ENCODE data around the gene PCDHGA11.
"Not testable (repeated sequence)": the region's sequence is repeated elsewhere in the genome, so short reads cannot be mapped to it uniquely, and the experiment has no call there.

PCDHGA11 gene

GRCh38 chr5:141382469-141383294, 38.2 kb upstream of the PCDHGA11 start, which contains the start of gene PCDHGA7:
PCDHGA7 (plus strand) TSS chr5:141382742; CDS start chr5:141382900, 158 bp downstream.
- TF ChIP-seq CTCF (IDR thresholded peaks at IDR 0.05; ENCODE audit: insufficient read depth, low read length, missing control alignments), result peak; percentile 35
- no peak for DNase-seq (ENCODE audit: low read depth, low spot score)
- ChIA-PET POLR2A (no interaction called here), CTCF (interaction anchor here (0.8 to 1.8 kb wide), 12 partner anchors 9 to 185 kb away, joined by 3 to 8 read pairs (median 4); partner anchors contain the start of genes PCDHGA11, PCDHGA5, PCDHGA6 and PCDHGB7)
- peak within 1 kb of the TSS; percentile 59 for H3K4me3 ChIP-seq (ENCODE audit: low read depth, low read length)

GRCh38 chr5:141383345-141383744, 37.5 kb upstream of the PCDHGA11 start:
- POLR2A ChIA-PET, result no interaction called here
- DNase-seq (ENCODE audit: low read depth, low spot score), result no peak
- CTCF ChIA-PET, result interaction anchor here (0.8 to 1.8 kb wide), 12 partner anchors 9 to 184 kb away, joined by 3 to 8 read pairs (median 4); partner anchors contain the start of genes PCDHGA11, PCDHGA12, PCDHGA5 and PCDHGA6
- TF ChIP-seq CTCF (IDR thresholded peaks at IDR 0.05; ENCODE audit: insufficient read depth, low read length, missing control alignments), result no peak
- peak overlapping the region; percentile 59 for H3K4me3 ChIP-seq (ENCODE audit: low read depth, low read length)

GRCh38 chr5:141384471-141385267, 36.2 kb upstream of the PCDHGA11 start:
- DNase-seq (ENCODE audit: low read depth, low spot score), result no peak
- no peak for TF ChIP-seq CTCF (IDR thresholded peaks at IDR 0.05; ENCODE audit: insufficient read depth, low read length, missing control alignments)
- ChIA-PET POLR2A (no interaction called here), CTCF (interaction anchor here (4.1 kb wide), 1 partner anchor 174 kb away, joined by 24 read pairs; no protein-coding TSS in a partner anchor)
- no peak overlapping the region for H3K4me3 ChIP-seq (ENCODE audit: low read depth, low read length)

- DNase-seq (ENCODE audit: low read depth, low spot score); POLR2A ChIA-PET: not testable (repeated sequence)
- TF ChIP-seq CTCF (IDR thresholded peaks at IDR 0.05; ENCODE audit: insufficient read depth, low read length, missing control alignments), result peak; percentile 33
- CTCF ChIA-PET, result interaction anchor here (1.0 to 8.4 kb wide), 8 partner anchors 9 to 181 kb away, joined by 3 to 77 read pairs (median 10); partner anchors contain the start of genes PCDHGA6, PCDHGB3 and PCDHGB5
- peak within 1 kb of the TSS; percentile 42 for H3K4me3 ChIP-seq (ENCODE audit: low read depth, low read length)
Observed at GRCh38 chr5:141387557-141388311, 33.1 kb upstream of the PCDHGA11 start, which contains the start of gene PCDHGB4. PCDHGB4 (plus strand) TSS chr5:141387698; CDS start chr5:141387885, 187 bp downstream.

GRCh38 chr5:141388661-141389060, 32.2 kb upstream of the PCDHGA11 start:
- ChIA-PET CTCF (interaction anchor here (1.6 to 8.4 kb wide), 5 partner anchors 9 to 175 kb away, joined by 5 to 77 read pairs (median 11); partner anchors contain the start of genes PCDHGA6, PCDHGB3 and PCDHGB5), POLR2A (no interaction called here)
- H3K4me3 ChIP-seq (ENCODE audit: low read depth, low read length), result no peak overlapping the region
- DNase-seq (ENCODE audit: low read depth, low spot score), result no peak
- no peak for TF ChIP-seq CTCF (IDR thresholded peaks at IDR 0.05; ENCODE audit: insufficient read depth, low read length, missing control alignments)

Data from AG04449 (cell line).